ENCODE measurements around the gene GALNTL6.
"Not testable (repeated sequence)": the region's sequence is repeated elsewhere in the genome, so short reads cannot be mapped to it uniquely, and the experiment has no call there.

The GALNTL6 gene

DNA sequence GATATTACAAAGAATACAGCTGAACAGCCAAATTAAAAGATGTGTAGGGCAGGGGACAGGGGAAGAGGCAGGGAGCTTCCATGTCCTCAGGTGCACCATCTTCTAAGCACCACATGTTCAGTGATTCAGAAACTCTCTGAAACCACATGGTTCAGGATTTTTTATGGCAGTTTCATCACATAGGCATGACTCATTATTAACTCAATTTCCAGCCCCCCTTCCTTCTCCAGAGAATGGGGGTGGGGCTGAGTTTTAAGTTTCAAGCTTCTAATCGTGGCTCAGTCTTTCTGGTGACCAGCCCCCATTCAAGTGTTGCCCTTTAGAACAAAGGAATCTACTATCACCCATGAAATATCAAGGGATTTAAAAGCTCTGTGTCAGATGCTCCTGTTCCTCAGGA, 1037.6 kb downstream of the GALNTL6 start:
- DNase-seq (ENCODE audit: low read depth in 1 of 2, low spot score in 1 of 2), result no peak

DNA sequence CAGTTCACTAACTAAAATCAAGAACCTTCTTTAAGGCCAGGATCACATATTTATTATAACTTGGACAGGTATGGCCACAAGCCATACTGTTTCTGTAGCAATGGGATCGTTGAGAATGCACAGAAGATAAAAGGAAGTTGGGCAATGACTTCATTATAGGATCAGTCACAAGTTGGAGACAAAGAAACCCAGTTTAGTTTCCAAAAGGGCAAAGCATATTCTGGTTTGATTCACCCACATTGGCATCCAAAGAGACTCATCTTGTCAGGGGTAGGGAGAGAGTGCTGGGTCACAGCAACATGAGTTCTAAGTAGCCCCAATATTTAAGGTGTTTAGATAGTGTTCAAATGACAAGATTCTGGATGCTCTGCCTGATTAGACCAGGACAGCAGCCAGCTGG, 1038.3 kb downstream of the GALNTL6 start:
- DNase-seq (ENCODE audit: low read depth in 1 of 2, low spot score in 1 of 2), result no peak

DNA sequence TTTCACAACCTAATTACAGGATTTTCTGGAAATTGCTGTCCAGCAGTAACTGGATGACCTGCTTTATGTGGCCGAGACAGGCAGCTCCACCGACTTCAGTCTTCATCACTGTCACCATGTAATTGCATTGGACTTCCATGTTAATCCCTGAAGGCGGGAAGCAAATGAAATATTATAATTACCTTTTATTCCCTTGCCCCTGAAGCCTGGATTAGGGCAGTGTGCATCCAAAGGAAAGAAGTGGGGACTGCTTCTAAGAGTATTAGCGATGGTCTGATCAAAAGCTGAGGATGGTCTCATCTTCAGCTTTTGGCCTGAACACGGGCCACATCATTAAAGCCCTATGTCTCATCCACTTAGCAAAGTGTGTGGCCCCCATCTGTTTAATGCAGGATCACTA, 1043.8 kb downstream of the GALNTL6 start:
- DNase-seq (ENCODE audit: low read depth in 1 of 2, low spot score in 1 of 2), result no peak

DNA sequence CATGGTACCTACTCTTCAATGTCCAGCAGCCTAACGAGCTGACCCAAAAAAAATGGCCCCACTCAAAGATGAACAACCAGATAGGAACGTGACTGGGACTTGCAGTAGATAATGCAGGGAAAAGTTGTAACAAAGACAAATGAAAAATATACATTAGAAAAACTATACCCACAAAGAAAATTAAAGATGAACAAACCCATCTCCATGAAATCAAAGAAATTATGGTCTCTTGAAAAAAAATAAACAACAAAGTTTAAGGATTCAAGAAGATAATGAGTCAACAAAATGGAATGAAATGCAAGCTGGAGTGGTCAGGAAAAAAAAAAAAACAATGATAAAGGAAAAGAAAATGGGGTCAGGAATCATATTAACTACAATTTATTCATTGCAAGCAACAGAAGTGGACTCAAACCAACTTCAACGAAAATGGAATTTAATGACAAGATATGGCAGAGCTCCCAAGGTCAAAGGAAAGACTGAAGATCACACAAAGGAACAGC, 1045.6 kb downstream of the GALNTL6 start:
- no peak for DNase-seq (ENCODE audit: low read depth in 1 of 2, low spot score in 1 of 2)

DNA sequence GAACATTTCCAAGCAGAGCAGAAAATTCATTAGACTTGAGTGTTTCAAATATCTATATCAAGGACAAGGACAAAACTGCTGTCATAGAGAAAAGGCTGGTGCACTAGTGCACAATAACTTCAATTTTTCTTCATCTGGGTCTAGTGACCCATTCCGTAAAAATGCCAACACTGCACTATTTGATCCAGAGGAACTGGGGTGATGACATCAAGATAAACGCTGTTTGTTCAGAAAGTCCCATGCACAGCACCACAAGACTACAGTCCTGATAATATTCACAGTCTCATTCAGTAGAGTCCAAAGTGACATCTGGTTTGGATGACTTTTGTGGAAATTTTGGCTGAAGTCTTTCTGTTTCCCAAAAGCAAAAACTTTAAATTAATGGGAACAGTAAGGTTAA, 1051.9 kb downstream of the GALNTL6 start:
- no peak for DNase-seq (ENCODE audit: low read depth in 1 of 2, low spot score in 1 of 2)

DNA sequence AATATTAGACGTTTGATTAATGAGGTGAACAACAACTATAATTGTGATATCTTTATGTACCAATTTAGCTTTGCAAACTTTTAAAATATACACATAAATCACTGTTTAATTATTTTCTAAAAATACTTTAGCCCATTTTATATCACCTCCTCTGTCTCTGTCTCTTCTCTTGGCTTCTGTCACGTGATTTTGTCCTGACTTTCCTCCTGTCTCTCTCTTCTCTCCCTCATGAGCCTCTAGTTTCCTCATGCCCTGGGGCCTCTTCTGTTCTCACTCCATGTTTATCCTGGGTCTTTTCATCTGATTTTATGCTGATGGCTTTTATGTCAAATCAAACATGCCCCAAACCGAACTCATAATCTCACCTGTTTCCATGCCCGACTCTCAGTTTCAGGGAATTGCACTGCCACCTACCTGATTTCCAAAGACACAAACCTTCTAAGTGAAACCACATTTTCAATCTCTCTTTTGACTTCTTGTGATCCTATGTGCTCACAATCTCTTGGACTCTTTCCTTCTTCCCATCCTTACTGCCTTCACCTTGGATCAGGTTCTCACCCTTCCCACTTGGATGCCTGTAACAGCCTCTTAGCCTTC, 1052.4 kb downstream of the GALNTL6 start:
- no peak for DNase-seq (ENCODE audit: low read depth in 1 of 2, low spot score in 1 of 2)

DNA sequence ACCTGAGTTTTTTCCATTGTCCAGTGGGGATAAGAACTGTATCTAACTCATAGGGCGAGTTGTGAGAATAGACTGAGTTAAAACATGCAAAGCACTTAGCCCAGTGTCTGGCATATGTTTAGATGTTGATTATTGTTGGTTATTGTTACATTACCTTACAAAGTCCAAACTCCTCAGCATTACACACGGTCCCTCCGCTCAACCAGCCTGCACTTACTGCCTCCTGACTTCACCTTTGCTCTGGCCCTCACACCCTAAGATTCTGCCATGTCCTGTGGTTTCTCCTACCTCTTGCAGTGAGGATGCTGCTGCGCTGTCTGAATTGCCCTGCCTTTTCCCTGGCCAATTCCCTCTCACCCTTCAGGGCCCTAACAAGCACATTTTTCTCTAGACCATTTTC, 1053.2 kb downstream of the GALNTL6 start:
- DNase-seq (ENCODE audit: low read depth in 1 of 2, low spot score in 1 of 2), result no peak

DNA sequence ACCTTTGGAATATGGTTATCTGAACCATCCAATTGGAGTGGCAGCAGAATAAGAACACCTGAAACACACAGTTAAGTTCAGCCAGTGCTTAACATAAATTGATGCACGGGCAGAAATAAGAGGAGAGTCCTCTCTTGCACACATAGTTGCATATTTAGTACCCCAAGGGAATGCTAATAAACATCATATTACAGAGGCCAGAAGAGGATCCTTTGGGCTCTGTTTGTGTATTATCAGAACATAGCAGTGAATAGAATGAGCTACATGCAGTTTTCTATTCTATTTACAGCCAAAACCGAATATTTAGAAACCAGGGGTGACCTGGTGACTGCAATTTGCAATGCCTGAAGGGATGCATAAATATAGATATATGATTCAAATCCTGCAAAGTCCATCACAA, 1054.6 kb downstream of the GALNTL6 start:
- no peak for DNase-seq (ENCODE audit: low read depth in 1 of 2, low spot score in 1 of 2)

DNA sequence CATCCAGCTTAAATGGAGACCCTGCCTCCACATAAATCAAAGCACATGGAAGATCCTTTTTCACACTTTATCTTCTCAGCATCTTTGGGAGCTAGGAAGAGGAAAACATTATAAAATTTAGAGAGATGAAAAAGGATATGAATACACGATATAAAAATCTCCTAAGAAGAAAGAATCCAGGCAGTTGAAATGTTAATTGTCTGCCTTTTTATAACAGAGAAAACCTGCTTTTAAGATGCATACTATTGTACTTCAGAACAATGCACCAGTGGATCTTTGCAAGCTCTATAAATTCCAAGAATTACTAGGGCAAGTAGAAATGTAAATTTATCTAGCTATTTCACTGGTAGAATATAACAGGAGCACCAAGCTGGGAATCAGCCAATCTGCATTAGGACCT, 1055.1 kb downstream of the GALNTL6 start:
- DNase-seq (ENCODE audit: low read depth in 1 of 2, low spot score in 1 of 2), result no peak

DNA sequence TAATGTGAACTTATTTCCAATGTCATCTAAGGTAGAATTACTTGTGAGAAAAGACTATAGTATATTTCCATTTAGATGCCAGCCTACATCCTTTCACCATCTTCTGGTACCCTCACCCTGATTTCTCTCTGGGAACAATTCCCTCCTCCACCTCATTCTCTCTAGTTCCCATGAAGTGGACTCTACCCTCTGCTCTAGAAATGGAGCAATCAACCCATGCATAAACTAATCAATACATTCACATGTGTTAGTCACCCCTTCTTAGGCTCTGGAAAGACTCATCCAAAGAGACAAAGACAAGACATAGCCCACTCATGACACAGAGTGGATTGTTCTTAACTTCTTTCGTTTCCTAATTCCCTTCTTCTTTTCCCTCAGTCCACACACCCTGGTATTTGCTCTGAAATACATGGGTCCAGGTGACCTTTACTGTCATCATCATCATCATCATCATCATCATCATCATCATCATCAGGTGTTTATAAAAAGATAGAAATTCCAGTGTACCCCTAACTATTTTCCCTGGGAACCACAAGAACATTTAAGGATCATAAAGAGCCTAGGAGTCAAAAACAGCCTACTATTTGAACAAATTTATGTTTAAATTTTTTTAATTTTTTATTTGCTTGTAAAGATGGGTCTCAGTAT, 1056.5 kb downstream of the GALNTL6 start:
- no peak for DNase-seq (ENCODE audit: low read depth in 1 of 2, low spot score in 1 of 2)

DNA sequence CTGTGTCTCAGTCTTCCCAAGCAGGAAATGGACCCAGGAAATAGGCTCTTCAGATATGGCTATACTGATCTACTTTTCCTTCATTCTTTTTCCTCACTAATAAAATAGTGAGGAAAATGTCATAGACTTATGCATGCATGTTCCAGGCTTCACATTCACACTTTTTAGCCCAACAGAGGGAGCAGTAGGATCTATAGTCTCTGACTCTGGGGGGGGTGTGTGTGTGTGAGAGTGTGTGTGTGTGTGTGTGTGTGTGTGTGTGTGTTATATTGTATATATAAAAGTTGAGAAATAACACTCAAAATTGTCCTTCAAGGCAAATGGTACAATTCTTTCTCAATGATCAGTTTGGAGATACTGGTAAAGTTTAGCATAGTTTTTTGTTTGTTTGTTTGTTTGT, 1058.2 kb downstream of the GALNTL6 start:
- DNase-seq (ENCODE audit: low read depth in 1 of 2, low spot score in 1 of 2), result no peak

DNA sequence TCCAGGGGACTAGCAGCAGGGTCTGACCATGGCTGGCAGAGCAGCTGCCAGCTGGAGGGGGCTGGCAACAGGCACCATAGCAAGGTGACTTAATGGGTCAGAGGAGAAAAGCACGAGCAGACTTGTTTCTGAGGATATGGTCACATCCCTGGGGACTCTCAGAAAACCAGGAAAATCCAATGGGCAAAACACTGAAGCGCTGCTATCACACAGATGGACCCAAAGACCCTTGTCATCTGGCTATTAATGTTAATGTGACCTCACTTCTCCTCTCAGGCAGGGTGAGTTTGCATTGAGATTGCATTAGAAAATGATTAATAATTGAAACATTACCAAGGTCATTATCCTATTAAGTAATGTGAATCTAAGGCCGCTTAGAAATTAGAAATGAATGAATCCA, 1061.7 kb downstream of the GALNTL6 start:
- no peak for DNase-seq (ENCODE audit: low read depth in 1 of 2, low spot score in 1 of 2)

DNA sequence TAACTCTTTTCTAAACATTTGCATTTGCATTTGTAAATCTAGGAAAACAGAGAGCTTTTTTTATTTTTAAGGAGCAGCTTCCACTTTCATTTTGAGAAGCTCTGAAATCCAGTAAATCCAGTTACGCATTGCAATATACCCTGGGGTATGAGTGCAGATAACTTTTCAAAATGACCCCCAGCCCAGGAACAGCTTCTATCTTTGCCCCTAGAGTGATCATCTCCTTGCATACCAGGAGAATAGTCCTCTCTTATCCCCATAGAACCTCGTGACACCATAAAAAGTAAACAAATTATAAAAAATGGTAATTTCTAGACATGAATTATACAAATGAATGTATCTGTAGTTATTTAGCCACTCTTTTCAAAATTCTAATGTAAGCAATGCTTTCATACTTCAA, 1063.2 kb downstream of the GALNTL6 start:
- no peak for DNase-seq (ENCODE audit: low read depth in 1 of 2, low spot score in 1 of 2)

DNA sequence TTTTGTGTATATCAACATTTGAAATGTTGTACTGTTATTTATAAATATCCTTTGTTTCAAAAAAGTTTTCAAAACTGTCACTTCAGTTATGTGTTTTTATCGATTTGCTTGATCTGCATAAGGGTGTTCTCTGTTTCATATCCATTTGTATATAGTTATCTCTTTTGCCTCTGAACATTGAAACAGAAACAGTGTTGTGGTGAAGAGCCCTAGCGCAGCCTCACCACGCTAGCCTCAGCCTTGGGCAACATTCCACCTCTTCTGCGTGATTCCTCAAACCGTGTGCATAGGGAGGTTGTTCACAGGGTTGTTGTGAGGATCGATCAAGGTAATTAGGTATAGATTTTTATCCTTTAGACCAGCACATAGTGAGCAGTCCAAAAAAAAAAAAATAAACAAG, 1068.4 kb downstream of the GALNTL6 start:
- DNase-seq (ENCODE audit: low read depth in 1 of 2, low spot score in 1 of 2), result no peak

DNA sequence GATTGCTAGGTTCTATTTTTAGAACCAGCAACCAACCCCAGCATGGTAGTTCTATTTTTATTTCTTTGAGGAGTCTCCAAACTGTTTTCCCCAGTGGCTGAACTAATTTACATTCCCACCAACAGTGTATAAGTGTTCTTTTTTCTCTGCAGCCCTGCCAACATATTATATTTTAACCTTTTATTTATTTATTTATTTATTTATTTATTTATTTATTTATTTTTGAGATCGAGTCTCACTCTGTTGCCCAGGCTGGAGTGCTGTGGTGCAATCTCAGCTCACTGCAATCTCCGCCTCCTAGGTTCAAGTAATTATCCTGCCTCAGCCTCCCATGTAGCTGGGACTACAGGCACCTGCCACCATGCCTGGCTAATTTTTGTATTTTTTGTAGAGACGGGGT, 1074.2 kb downstream of the GALNTL6 start:
- not testable (repeated sequence) for DNase-seq (ENCODE audit: low read depth in 1 of 2, low spot score in 1 of 2)

DNA sequence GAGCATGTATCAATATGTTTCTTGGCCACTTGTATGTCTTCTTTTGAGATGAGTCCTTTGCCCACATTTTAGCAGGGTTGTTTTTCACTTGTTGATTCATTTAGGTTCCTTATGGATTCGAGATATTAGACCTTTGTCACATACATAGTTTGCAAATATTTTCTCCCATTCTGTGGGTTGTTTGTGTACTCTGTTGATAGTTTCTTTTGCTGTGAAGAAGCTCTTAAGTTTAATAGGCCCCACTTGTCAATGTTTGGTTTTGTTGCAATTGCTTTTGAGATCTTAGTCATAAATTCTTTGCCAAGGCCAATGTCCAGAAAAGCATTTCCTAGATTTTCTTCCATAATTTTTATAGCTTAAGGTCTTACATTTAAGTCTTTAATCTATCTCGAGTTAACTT, 1074.8 kb downstream of the GALNTL6 start:
- DNase-seq (ENCODE audit: low read depth in 1 of 2, low spot score in 1 of 2), result no peak

DNA sequence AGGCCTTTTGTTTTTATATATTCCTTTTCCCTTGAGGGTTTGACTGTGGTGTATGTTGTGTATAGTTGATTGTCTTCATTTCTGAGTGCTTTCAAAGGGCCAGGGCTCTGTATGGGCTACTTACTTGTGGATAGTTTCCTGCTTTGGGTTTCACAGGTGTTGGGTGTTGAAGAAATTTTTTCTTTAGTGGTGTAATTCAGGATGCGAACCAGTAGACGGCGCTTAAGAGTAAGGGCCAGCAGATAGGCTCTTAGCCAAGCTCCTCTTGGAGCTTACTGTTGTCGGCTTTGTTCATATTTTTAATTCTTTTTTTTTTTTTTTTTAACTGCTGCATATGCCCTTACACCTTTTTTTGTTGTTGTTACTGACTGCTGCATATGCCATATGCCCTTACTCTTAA, 1079.1 kb downstream of the GALNTL6 start:
- DNase-seq (ENCODE audit: low read depth in 1 of 2, low spot score in 1 of 2), result no peak

DNA sequence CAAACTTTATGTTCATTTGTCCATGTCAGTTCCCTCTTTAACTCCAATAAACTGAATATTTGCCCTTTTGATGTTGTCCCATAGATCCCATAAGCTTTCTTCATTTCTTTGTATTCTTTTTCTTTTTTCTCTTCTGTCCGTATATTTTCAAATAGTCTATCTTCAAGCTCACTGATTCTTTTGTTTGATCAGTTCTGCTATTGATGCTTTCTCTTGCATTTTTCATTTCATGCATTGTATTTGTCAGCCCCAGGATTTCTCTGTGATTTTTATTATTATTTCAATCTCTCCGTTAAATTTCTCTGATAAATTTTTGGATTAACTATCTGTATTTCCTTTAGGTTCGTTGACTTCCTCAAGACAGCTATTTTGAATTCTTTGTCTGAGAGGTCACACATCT, 1082.5 kb downstream of the GALNTL6 start:
- DNase-seq (ENCODE audit: low read depth in 1 of 2, low spot score in 1 of 2), result no peak

DNA sequence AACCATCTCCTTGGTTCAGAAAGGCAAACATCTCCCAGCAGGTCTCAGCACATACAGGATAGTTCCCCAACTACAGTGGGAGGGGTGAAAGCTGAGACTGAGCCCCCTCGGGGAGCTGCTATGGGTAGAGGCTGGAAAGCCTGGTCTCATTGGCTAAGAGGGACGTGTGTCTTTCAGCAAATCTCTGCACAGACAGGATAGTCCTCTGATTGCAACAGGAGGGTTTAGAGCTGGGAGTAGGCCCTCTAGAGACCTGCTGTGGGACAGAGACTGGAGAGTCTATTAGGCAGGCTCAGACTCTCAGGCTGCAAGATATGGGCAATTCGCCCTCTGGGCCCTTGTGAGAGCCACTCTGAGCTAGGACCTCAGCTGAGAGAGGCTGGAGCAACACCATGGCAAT, 1083.8 kb downstream of the GALNTL6 start:
- no peak for DNase-seq (ENCODE audit: low read depth in 1 of 2, low spot score in 1 of 2)

DNA sequence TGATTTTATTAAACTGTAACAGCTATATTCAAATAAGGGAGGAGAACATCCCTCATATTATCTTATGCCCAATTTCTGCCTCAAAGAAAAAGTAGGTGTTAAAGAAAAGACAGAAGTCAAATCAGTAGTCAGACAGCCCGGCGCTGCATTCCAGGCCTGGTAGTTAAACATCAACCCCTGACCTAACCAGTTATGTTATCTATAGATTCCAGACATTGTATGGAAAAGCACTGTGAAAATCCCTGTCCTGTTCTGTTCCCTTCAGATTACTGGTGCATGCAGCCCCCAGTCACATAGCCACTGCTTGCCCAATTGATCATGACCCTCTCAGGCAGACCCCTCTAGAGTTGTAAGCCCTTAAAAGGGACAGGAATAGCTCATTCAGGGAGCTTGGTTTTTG, 1085.5 kb downstream of the GALNTL6 start:
- no peak for DNase-seq (ENCODE audit: low read depth in 1 of 2, low spot score in 1 of 2)

DNA sequence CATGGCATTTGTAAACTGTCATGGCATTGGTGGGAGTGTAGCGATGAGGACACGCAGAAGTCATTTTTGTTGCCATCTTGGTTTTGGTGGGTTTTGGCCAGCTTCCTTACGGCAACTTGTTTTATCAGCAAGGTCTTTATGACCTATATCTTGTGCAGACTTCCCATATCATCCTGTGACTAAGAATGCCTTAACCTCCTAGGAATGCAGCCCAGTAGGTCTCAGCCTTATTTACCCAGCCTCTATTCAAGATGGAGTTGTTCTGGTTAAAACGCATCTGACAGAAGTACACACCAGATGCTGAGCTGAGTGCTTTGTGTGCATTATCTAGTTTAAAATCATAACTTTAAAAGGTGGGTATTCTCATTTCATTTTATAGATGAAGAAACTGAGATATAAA, 1086.7 kb downstream of the GALNTL6 start:
- DNase-seq (ENCODE audit: low read depth in 1 of 2, low spot score in 1 of 2), result no peak

DNA sequence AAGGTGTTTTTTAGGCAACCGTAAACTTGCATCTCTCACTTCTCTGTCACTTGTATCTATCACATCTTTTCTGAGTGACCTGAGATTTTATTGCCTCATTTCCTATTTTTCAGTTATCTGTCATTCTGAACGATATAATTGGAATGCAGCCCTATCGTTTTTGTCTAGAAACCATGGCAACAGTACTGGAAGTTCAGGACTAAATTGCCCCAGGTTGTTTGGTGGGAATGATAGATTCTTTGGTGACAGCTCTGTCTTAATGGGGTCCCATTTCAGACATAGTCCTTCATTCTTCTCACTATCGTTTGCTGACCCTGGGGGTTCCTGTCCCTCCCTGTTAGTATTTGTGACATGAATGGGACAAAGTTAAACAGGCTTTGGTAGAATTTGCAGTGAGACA, 1087.7 kb downstream of the GALNTL6 start:
- DNase-seq (ENCODE audit: low read depth in 1 of 2, low spot score in 1 of 2), result no peak

DNA sequence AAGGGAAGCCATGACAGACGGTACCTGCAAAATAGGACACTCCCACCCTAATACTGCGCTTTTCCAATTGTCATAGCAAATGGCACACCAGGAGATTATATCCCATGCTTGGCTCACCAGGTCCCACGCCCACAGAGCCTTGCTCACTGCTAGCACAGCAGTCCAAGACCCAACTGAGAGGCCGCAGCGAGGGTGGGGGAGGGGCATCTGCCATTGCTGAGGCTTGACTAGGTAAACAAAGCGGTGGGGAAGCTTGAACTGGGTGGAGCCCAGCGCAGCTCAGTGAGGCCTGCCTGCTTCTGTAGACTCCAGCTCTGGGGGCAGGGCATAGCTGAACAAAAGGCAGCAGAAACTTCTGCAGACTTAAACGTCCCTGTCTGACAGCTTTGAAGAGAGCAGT, 1099.3 kb downstream of the GALNTL6 start:
- not testable (repeated sequence) for DNase-seq (ENCODE audit: low read depth in 1 of 2, low spot score in 1 of 2)
